Ascending aorta (tissue), 2 donors: ENCODE results near the gene XIRP2. TPM values are rescaled to one million over a fixed set of nuclear protein-coding genes. Genes with fewer than 3 reads are reported as not detected.

Experiments used
- DNase-seq, 2 donors: peaks; one replicate each; pipeline ENCODE4 v3.0.0-alpha.2; 2019; ENCODE audit warnings: low spot score in 2 of 2
- H3K27ac ChIP-seq, 2 donors: fragments of 200-600 bp; sonication (generic); one replicate each; pipeline ENCODE4 v1.5.1; 2016 to 2017; ENCODE audit warnings: mild to moderate bottlenecking in 1 of 2
- H3K27me3 ChIP-seq: fragments of 200-600 bp; sonication (generic); one replicate; pipeline ENCODE4 v1.5.1; 2017
- H3K36me3 ChIP-seq, 2 donors: fragments of 200-600 bp; sonication (generic); one replicate each; pipeline ENCODE4 v1.5.1; 2016
- H3K4me1 ChIP-seq, 2 donors: fragments of 200-600 bp; sonication (generic); one replicate each; pipeline ENCODE4 v1.5.1; 2016 to 2017; ENCODE audit warnings: mild to moderate bottlenecking in 1 of 2
- H3K4me3 ChIP-seq, 2 donors: fragments of 200-600 bp; sonication (generic); one replicate each; pipeline ENCODE4 v1.5.1; 2016 to 2017; ENCODE audit warnings: mild to moderate bottlenecking in 1 of 2
- H3K9me3 ChIP-seq, 2 donors: fragments of 200-600 bp; sonication (generic); one replicate each; pipeline ENCODE4 v1.5.1; 2016
- CTCF ChIP-seq, 3 experiments: fragments of 200-600 bp in 2 of 3; fragments of 450-650 bp in 1 of 3; sonication (generic) in 2 of 3; IDR thresholded peaks; one replicate each; pipeline ENCODE4 v1.5.1; 2016 to 2019; ENCODE audit warnings: antibody characterized with exemption in 3 of 3, mild to moderate bottlenecking in 1 of 3, moderate library complexity in 1 of 3
- intact Hi-C: fragments of 100-400 bp; cut with DNase I; formaldehyde crosslinking; loops from one replicate; pipeline ENCODE4 v1.15.1; 2023
- total RNA-seq: library from RNA; depleted of rRNA; stranded (reverse); fragments of >200 nt; gene quantifications from one replicate; pipeline ENCODE4 v1.1.0, GENCODE V29; 2016

The XIRP2 gene
- total RNA-seq, 1 donor from 2014 or later, result 1.2 TPM

GRCh38 chr2:166961933-166962332, 73.7 kb downstream of the XIRP2 start:
- Histone ChIP-seq H3K4me1 (no peaks in the 10 kb centered on the region), H3K27ac (no peak overlapping the region), H3K27me3 (no peaks in the 10 kb centered on the region), H3K4me3 (no peak overlapping the region), H3K36me3 (no peaks in the 10 kb centered on the region), H3K9me3 (no peaks in the 10 kb centered on the region)
- TF ChIP-seq CTCF (IDR thresholded peaks at IDR 0.05), result no peak
- intact Hi-C loops, result no loop called here
- DNase-seq, result no peak

- Histone ChIP-seq H3K4me3 (no peak overlapping the region), H3K4me1 (no peaks in the 10 kb centered on the region), H3K36me3 (no peaks in the 10 kb centered on the region), H3K27ac (no peak overlapping the region), H3K27me3 (no peaks in the 10 kb centered on the region), H3K9me3 (no peaks in the 10 kb centered on the region)
- no peak for DNase-seq
- intact Hi-C loops, result no loop called here
- TF ChIP-seq CTCF (IDR thresholded peaks at IDR 0.05), result no peak
These were observed 81.2 kb downstream of the XIRP2 start for GRCh38 chr2:166969486-166969885.

DNA sequence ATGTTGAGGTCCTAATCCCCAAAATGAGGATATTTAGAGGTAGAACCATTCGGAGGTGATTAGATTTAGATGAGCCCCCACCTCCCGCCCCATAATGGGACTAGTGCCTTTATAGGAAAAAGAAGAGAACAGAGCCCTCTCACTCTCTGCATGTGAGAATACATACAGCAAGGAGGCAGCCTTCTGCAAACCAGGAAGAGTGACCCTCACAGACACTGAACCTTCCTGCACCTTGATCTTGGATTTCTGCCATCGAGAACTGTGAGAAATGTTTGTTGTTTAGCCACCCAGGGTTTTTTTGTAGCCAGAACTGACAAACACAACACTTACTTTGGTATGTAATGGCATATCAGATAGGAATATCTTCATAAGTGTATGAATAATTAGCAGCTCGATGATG, 83.7 kb downstream of the XIRP2 start:
- H3K9me3 ChIP-seq, result no peaks in the 10 kb centered on the region
- H3K4me3 ChIP-seq, result no peak overlapping the region
- no peaks in the 10 kb centered on the region for H3K27me3 ChIP-seq
- H3K27ac ChIP-seq, result no peak overlapping the region
- no peak for TF ChIP-seq CTCF (IDR thresholded peaks at IDR 0.05)
- no peaks in the 10 kb centered on the region for H3K4me1 ChIP-seq
- intact Hi-C loops, result no loop called here
- H3K36me3 ChIP-seq, result no peaks in the 10 kb centered on the region
- DNase-seq, result no peak

- no peaks in the 10 kb centered on the region for H3K4me1 ChIP-seq
- no peak for TF ChIP-seq CTCF (IDR thresholded peaks at IDR 0.05)
These were observed 84.1 kb downstream of the XIRP2 start for GRCh38 chr2:166972418-166972817.

DNA sequence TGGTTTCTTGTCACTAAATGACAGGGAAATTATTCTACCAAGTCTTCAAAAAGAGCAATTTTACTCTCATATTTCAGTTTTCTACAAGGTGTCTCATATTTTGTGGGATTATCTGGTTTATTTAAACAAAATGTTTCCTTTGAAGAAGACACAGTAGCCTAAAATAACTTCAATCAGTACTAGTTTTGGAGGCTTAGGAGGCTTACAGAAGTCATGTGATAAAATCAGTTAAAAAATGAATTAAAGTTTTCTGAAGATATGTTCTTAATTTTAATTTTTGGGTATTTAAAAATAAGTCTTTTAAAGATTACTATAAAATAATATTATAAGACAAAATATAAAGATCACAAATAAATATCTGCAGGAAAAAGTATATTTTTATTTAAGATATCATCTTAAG, 95.9 kb downstream of the XIRP2 start:
- no peak for TF ChIP-seq CTCF (IDR thresholded peaks at IDR 0.05)
- intact Hi-C loops, result no loop called here
- Histone ChIP-seq H3K4me3 (no peak overlapping the region), H3K27me3 (no peaks in the 10 kb centered on the region), H3K9me3 (peaks cover 0 to 24% of the 10 kb centered on the region in 2 donors), H3K4me1 (no peaks in the 10 kb centered on the region), H3K36me3 (no peaks in the 10 kb centered on the region), H3K27ac (no peak overlapping the region)
- DNase-seq, result no peak

More at GRCh38 chr2:166972418-166972817, 84.1 kb downstream of the XIRP2 start:
- Histone ChIP-seq H3K4me3 (no peak overlapping the region), H3K36me3 (no peaks in the 10 kb centered on the region), H3K27ac (no peak overlapping the region), H3K27me3 (no peaks in the 10 kb centered on the region), H3K9me3 (no peaks in the 10 kb centered on the region)
- intact Hi-C loops, result no loop called here
- DNase-seq, result no peak

DNA sequence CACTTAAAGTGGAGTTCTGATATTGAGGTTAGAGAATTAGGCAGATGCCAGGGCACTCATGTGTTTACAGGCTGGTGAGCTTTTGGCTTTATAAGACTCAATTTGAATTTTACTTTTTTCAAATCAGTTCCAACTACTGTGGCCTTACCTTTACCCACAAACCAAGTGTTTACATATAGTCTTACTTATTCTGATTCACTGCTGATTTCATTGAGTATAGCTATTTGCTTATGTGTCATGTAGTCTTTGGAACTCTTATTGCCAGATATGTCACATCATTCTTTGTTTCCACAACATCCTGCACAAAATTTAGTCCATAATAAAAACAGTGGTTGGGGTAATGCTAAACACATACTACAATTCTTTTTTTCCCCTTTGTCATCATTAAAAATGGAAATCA, 96.5 kb downstream of the XIRP2 start:
- intact Hi-C loops, result no loop called here
- H3K27me3 ChIP-seq, result no peaks in the 10 kb centered on the region
- TF ChIP-seq CTCF (IDR thresholded peaks at IDR 0.05), result no peak
- H3K9me3 ChIP-seq, result peaks cover 0 to 18% of the 10 kb centered on the region in 2 donors
- DNase-seq, result no peak
- no peaks in the 10 kb centered on the region for H3K36me3 ChIP-seq
- H3K4me1 ChIP-seq, result no peaks in the 10 kb centered on the region
- no peak overlapping the region for H3K4me3 ChIP-seq
- H3K27ac ChIP-seq, result no peak overlapping the region
